ENCODE data around the gene RNF208. TPM values are rescaled to one million over a fixed set of nuclear protein-coding genes. Genes with fewer than 3 reads are reported as not detected.

RNF208 gene
- total and polyA plus RNA-seq, 9 of the 15 experiments (the other 6 are each of a cell fraction or from before 2014, with no cell fraction given) = 0.15 to 6.9 (median 0.50) TPM; not detected in 2

GRCh38 chr9:137241490-137242268 is 19.6 kb upstream of the RNF208 start (continued):
- TF ChIP-seq STAT6 (CRISPR knock-in tag; IDR thresholded peaks at IDR 0.05) = no peak
- TF ChIP-seq CUX1 (CRISPR knock-in tag; IDR thresholded peaks at IDR 0.05) = no peak
- no peak for TF ChIP-seq POLR3A (IDR thresholded peaks at IDR 0.05; ENCODE audit: borderline replicate concordance, extremely low read depth, insufficient read depth, insufficient read length)
- no peak for TF ChIP-seq SMAD4 (CRISPR knock-in tag; conservative IDR thresholded peaks at IDR 0.05)
- no peak; a peak in 1 of 4 replicates for TF ChIP-seq ZMIZ1 (IDR thresholded peaks at IDR 0.05; ENCODE audit: low read depth in 2 of 2, low read length in 2 of 2)
- TF ChIP-seq RFX1 (IDR thresholded peaks at IDR 0.05) = no peak
- no peak for TF ChIP-seq MCM3 (IDR thresholded peaks at IDR 0.05)
- TF ChIP-seq NFYB (IDR thresholded peaks at IDR 0.05; ENCODE audit: extremely low read depth, insufficient read length) = no peak
- no peak for TF ChIP-seq ZBTB43 (CRISPR knock-in tag; IDR thresholded peaks at IDR 0.05)
- TF ChIP-seq ILK (tag; IDR thresholded peaks at IDR 0.05; ENCODE audit: borderline replicate concordance, low read depth) = no peak
- no peak for TF ChIP-seq ATF1 (CRISPR knock-in tag; IDR thresholded peaks at IDR 0.05)
- no peak for TF ChIP-seq ATF1 (tag; IDR thresholded peaks at IDR 0.05)
- TF ChIP-seq DMBX1 (CRISPR knock-in tag; IDR thresholded peaks at IDR 0.05; ENCODE audit: borderline replicate concordance) = no peak

Measured in K562 (cell line).